ENCODE measurements around the gene L2HGDH.

- TF ChIP-seq CTCF (optimal IDR thresholded peaks at IDR 0.05 in 1 of 3, IDR thresholded peaks at IDR 0.05 in 1 of 3, conservative IDR thresholded peaks at IDR 0.05 in 1 of 3; ENCODE audit: extremely low read depth in 1 of 3, insufficient read depth in 2 of 3, low read length in 3 of 3) (no peak), EZH2 (IDR thresholded peaks at IDR 0.05; ENCODE audit: low read length) (no peak)
Measured at GRCh38 chr14:50360851-50361250, 48.8 kb upstream of the L2HGDH start.

All from keratinocyte (primary cell).